GM06990 (cell line): Measurements from ENCODE around the gene PRRT1.
A peak's percentile ranks its signal among the peaks of the same experiment; 100 is the strongest.

Experiments used
- DNase-seq: peaks from one replicate; pipeline ENCODE4 v3.0.0-alpha.2; 2011; ENCODE audit not compliant: insufficient read length; ENCODE audit errors: extremely low read depth
- H3K27me3 ChIP-seq: replicated peaks from 2 replicates; pipeline ENCODE4 v1.6.0; 2011; ENCODE audit warnings: low read length; ENCODE audit not compliant: control insufficient read depth, insufficient read depth
- H3K36me3 ChIP-seq: 2 replicates; pipeline ENCODE4 v1.5.1; 2011; ENCODE audit warnings: low read length; ENCODE audit not compliant: control insufficient read depth, insufficient read depth
- H3K4me3 ChIP-seq: replicated peaks from 2 replicates; pipeline ENCODE4 v1.5.1; 2011; ENCODE audit warnings: low read depth, mild to moderate bottlenecking, control low read depth, low read length
- CTCF ChIP-seq: IDR thresholded peaks from 2 replicates; pipeline ENCODE4 v1.5.1; 2011; ENCODE audit warnings: low read length, control low read depth, mild to moderate bottlenecking, inconsistent platforms; ENCODE audit not compliant: insufficient read depth, poor library complexity, severe bottlenecking

Gene PRRT1

GRCh38 chr6:32154514-32155161 lies 2.9 kb upstream of the PRRT1 start:
- peaks cover 1% of the 10 kb centered on the region for H3K27me3 ChIP-seq
- DNase-seq = no peak
- TF ChIP-seq CTCF = peak; percentile 60
- H3K36me3 ChIP-seq = no peaks in the 10 kb centered on the region
- H3K4me3 ChIP-seq = peak overlapping the region; percentile 60

DNA sequence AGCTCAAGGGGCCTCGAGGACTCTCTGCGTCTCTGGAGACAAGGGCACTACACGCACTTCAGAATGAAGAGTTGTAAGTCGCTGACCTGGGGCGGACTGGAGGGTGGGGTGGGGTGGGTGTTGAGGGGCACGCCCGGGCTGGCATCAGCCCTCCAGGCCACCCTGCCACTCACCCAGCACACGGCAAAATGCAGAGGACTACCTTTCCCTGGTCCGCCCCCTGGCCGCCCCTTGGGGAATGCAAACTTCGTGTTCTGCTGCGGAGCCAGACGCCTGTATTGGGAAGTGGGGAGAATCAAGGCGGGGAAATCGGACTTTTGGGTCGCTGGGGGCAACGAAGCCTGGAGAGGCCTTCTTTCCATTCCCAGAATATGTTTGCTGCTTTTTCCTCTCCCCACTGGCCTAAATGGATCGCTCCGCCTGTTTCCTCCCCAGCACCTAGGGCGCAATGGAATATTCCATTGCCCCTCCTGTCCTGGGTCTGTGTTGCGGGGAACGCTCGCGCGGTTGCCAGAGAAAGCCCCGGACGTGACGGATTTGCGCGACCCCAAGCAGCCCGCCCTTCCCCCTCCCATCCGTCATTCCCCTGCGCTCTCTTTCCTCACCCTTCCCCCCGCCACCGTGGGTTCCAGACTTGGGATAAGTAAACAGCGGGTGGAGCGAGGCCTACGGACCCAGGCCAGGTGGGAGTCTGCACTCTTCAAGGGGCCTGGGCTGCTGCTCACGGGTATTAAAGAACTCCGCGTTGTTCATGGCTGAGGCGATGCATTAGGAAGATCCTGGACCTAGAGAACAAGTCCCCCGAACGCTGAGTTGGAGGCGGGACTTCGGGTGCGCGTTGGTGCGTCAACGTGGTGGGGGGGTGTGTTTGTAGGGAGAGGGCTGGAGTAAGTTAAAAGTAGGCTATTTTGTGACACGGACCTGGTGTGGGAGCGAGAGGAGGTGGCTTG lies 2.1 kb upstream of the PRRT1 start, which contains the start of gene PPT2:
Gene PPT2 (plus strand): TSS at position 578 of the 950 bp plus-strand sequence. CDS start 454 bp downstream, outside the sequence.
- DNase-seq = peak; percentile 71
- H3K27me3 ChIP-seq = peaks cover 1% of the 10 kb centered on the region
- TF ChIP-seq CTCF = no peak
- peak within 1 kb of the TSS; percentile 60 for H3K4me3 ChIP-seq
- H3K36me3 ChIP-seq = no peaks in the 10 kb centered on the region

DNA sequence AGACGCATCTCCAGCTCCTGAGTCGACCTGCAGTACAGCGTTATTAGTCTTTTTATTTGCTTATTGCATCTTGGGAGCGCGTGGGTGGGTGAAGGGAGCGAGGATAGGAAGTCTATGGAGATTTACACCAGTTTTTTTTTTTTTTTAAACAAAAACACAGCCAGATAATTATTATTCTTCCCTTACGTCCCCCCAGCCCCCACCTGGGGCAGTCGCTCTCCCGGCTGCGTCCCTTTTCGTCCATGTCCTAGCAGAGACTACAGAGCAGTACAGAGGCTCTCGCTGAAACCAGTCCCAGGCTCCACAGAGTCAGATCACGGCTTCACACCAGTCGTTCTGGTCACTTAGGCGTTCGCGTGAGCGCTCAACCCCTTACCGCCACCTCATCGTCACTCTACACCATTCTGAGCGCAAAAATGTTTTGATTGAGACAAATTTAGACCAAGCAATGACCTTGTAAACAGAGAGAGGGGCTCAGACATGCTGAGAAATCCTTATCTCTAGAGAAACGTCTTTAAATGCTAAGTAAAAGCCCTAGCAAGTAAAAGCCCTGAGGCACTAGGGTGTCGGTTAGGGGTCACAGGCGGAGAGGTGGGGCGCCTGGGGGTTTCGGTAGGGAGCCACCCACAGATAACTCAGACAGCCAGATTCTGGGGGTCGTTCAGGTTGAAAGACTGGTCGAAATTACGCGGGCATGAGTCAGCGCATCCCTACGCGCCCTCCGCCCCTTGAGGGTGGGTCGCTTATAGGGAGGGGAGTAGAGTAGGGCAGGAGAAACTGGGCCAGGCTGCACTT lies 1.2 kb upstream of the PRRT1 start:
- DNase-seq = no peak
- H3K4me3 ChIP-seq = no peak overlapping the region
- no peaks in the 10 kb centered on the region for H3K36me3 ChIP-seq
- peaks cover 1% of the 10 kb centered on the region for H3K27me3 ChIP-seq
- no peak for TF ChIP-seq CTCF

DNA sequence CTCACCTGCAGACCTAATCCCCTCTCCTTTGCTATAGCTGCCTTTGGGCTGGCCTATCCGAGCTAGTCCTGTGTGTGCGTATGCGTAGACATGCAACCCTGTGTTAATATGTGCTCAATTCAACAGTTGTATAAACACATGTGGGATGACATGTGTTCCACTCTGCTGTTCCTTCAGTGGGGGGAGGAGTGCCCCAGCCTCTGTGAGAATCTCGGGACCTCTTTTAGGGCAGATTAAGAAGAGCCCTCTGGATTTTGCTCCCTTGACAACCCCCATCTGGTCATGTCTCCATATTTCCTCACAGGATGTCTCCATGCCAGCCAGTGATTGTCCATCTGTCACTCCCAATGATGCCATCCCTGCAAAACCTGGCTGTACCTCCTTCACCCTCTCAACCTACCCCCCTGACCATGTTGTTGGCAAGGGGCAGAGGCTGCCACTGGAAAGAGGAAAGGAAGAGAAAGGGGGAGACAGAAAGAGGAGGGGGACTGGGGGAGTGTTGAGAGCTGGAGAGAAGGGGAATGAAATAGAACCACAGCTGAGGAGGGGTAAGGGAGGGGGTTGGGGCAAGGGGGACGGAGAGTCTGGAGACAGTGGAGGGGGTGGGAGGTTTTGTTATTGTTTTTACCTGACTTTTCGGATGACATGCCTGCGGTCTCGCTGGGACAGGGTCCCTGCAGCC lies 417 bp downstream of the PRRT1 start:
- Histone ChIP-seq H3K4me3 (no peak overlapping the region), H3K27me3 (peaks cover 1% of the 10 kb centered on the region), H3K36me3 (no peaks in the 10 kb centered on the region)
- TF ChIP-seq CTCF = no peak
- no peak for DNase-seq
